D721Med (cell line): ENCODE data around the gene LUM.

Source experiments
- DNase-seq: peaks from one replicate; pipeline ENCODE4 v3.0.0; 2011; ENCODE audit warnings: low spot score; ENCODE audit not compliant: insufficient read length
- FAIRE-seq: peaks from 2 replicates; lab custom pipeline; 2011; peaks lifted over from hg19 to GRCh38; lab: Jason Lieb, UNC
- TF ChIP-seq, protein P1 (sequence below): IDR thresholded peaks from 2 replicates; pipeline ENCODE4 v1.5.1; 2012; ENCODE audit warnings: mild to moderate bottlenecking, control low read depth; ENCODE audit not compliant: insufficient read depth; ENCODE audit errors: missing control alignments

LUM gene

DNA sequence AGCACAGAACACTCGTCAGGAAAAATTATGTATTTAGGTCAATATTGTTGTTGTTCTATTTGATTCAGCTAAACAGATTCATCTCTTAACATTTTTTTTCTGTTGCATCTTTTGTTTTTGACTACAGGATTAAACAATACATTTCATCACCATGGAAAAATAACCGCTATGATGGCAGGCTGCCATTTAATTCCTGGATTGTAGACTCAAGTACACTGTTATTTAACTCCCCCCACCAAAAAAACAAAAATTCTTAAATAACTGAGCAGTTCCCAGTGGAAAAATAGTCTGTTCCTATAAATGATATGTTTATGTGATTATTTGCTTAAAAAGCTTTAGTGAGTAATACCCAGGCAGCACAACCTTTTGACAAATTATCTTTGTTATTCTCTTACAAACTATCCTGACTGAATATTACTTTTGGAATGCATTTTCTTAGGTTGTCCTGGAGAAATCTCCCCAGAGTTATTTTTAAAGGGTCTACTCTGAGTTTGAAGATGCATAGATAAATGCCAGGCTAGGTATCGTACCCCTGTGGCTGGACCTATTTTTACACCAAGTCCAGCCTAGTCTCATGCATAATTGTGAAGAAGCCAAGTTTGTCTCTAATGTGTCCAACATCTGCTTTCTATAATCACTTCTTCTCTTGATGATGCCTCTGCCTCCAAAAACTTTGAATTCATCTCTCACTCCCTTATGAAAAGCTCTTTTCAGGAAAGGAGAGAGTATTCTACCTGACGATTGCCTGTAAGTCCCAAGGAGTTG is 57.2 kb downstream of the LUM start:
- DNase-seq (no peak), FAIRE-seq (no peak)
- TF ChIP-seq, protein P1, sequence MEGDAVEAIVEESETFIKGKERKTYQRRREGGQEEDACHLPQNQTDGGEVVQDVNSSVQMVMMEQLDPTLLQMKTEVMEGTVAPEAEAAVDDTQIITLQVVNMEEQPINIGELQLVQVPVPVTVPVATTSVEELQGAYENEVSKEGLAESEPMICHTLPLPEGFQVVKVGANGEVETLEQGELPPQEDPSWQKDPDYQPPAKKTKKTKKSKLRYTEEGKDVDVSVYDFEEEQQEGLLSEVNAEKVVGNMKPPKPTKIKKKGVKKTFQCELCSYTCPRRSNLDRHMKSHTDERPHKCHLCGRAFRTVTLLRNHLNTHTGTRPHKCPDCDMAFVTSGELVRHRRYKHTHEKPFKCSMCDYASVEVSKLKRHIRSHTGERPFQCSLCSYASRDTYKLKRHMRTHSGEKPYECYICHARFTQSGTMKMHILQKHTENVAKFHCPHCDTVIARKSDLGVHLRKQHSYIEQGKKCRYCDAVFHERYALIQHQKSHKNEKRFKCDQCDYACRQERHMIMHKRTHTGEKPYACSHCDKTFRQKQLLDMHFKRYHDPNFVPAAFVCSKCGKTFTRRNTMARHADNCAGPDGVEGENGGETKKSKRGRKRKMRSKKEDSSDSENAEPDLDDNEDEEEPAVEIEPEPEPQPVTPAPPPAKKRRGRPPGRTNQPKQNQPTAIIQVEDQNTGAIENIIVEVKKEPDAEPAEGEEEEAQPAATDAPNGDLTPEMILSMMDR, result no peak
